ENCODE results near the gene MCRS1. TPM values are rescaled to one million over a fixed set of nuclear protein-coding genes. Genes with fewer than 3 reads are reported as not detected.

The MCRS1 gene
- total and polyA plus RNA-seq, 2 experiments from 2014 or later: 105 to 139 TPM

DNA sequence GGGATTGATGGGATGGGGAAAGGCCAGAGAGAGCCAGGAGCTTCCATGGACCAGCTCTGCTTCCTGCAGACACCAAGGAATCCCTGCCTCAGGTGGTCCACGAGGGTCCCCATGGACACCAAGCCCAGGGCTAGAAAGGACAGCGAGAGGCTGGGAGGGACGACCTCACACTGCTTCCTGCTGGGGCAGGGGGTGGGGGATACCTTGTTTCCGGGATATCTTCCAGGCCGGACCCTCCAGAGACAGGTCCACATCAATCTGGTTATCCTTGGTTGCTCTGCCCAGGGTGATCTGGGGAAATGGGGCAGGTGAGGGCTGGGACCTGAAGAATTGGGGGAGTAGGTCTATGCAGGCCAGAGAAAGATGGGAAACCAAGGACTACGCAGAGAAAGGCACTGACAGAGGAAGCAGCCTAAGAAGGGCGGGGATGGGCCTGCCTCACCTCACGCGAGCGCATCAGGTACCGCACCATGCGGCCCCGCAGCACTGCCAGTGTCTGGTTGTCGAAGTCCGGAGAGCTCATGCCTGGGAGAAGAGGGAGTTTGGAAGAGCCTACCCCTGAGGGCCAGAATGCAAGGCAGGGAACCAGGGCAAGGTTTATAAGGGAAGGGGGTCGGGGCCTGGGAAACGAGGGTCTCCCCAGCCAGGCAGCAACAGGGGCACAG, 8.8 kb downstream of the MCRS1 start:
- Histone ChIP-seq H4K20me1 (replicated peaks; ENCODE audit: insufficient read depth) (no peaks in the 10 kb centered on the region), H2AFZ (no peak overlapping the region), H3K4me1 (ENCODE audit: insufficient read depth) (no peaks in the 10 kb centered on the region), H3K36me3 (ENCODE audit: insufficient read depth) (peaks cover 31% of the 10 kb centered on the region), H3K27me3 (ENCODE audit: insufficient read depth) (no peaks in the 10 kb centered on the region), H3K4me2 (no peak overlapping the region), H3K27ac (ENCODE audit: low read depth) (no peak overlapping the region), H3K4me3 (no peak overlapping the region), H3K79me2 (replicated peaks; ENCODE audit: insufficient read depth) (no peaks in the 10 kb centered on the region), H3K9me2 (ENCODE audit: insufficient read depth) (no peaks in the 10 kb centered on the region), H3F3A (replicated peaks; ENCODE audit: low read depth) (no peaks in the 10 kb centered on the region)
- TF ChIP-seq, protein P1, sequence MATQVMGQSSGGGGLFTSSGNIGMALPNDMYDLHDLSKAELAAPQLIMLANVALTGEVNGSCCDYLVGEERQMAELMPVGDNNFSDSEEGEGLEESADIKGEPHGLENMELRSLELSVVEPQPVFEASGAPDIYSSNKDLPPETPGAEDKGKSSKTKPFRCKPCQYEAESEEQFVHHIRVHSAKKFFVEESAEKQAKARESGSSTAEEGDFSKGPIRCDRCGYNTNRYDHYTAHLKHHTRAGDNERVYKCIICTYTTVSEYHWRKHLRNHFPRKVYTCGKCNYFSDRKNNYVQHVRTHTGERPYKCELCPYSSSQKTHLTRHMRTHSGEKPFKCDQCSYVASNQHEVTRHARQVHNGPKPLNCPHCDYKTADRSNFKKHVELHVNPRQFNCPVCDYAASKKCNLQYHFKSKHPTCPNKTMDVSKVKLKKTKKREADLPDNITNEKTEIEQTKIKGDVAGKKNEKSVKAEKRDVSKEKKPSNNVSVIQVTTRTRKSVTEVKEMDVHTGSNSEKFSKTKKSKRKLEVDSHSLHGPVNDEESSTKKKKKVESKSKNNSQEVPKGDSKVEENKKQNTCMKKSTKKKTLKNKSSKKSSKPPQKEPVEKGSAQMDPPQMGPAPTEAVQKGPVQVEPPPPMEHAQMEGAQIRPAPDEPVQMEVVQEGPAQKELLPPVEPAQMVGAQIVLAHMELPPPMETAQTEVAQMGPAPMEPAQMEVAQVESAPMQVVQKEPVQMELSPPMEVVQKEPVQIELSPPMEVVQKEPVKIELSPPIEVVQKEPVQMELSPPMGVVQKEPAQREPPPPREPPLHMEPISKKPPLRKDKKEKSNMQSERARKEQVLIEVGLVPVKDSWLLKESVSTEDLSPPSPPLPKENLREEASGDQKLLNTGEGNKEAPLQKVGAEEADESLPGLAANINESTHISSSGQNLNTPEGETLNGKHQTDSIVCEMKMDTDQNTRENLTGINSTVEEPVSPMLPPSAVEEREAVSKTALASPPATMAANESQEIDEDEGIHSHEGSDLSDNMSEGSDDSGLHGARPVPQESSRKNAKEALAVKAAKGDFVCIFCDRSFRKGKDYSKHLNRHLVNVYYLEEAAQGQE (IDR thresholded peaks at IDR 0.05; ENCODE audit: unreplicated experiment): no peak
- TF ChIP-seq EZH2 (IDR thresholded peaks at IDR 0.05; ENCODE audit: low read depth, unreplicated experiment) (no peak), CTCF (conservative IDR thresholded peaks at IDR 0.05; ENCODE audit: low read depth in 2 of 2) (no peak), ZNF114 (CRISPR knock-in tag; IDR thresholded peaks at IDR 0.05) (no peak), EZH2phosphoT487 (IDR thresholded peaks at IDR 0.05; ENCODE audit: unreplicated experiment) (no peak), CREB1 (CRISPR knock-in tag; IDR thresholded peaks at IDR 0.05; ENCODE audit: low read depth) (no peak), ETS1 (IDR thresholded peaks at IDR 0.05) (no peak), ZNF331 (CRISPR knock-in tag; IDR thresholded peaks at IDR 0.05; ENCODE audit: low read depth) (no peak)
- TF ChIP-seq, protein P2, sequence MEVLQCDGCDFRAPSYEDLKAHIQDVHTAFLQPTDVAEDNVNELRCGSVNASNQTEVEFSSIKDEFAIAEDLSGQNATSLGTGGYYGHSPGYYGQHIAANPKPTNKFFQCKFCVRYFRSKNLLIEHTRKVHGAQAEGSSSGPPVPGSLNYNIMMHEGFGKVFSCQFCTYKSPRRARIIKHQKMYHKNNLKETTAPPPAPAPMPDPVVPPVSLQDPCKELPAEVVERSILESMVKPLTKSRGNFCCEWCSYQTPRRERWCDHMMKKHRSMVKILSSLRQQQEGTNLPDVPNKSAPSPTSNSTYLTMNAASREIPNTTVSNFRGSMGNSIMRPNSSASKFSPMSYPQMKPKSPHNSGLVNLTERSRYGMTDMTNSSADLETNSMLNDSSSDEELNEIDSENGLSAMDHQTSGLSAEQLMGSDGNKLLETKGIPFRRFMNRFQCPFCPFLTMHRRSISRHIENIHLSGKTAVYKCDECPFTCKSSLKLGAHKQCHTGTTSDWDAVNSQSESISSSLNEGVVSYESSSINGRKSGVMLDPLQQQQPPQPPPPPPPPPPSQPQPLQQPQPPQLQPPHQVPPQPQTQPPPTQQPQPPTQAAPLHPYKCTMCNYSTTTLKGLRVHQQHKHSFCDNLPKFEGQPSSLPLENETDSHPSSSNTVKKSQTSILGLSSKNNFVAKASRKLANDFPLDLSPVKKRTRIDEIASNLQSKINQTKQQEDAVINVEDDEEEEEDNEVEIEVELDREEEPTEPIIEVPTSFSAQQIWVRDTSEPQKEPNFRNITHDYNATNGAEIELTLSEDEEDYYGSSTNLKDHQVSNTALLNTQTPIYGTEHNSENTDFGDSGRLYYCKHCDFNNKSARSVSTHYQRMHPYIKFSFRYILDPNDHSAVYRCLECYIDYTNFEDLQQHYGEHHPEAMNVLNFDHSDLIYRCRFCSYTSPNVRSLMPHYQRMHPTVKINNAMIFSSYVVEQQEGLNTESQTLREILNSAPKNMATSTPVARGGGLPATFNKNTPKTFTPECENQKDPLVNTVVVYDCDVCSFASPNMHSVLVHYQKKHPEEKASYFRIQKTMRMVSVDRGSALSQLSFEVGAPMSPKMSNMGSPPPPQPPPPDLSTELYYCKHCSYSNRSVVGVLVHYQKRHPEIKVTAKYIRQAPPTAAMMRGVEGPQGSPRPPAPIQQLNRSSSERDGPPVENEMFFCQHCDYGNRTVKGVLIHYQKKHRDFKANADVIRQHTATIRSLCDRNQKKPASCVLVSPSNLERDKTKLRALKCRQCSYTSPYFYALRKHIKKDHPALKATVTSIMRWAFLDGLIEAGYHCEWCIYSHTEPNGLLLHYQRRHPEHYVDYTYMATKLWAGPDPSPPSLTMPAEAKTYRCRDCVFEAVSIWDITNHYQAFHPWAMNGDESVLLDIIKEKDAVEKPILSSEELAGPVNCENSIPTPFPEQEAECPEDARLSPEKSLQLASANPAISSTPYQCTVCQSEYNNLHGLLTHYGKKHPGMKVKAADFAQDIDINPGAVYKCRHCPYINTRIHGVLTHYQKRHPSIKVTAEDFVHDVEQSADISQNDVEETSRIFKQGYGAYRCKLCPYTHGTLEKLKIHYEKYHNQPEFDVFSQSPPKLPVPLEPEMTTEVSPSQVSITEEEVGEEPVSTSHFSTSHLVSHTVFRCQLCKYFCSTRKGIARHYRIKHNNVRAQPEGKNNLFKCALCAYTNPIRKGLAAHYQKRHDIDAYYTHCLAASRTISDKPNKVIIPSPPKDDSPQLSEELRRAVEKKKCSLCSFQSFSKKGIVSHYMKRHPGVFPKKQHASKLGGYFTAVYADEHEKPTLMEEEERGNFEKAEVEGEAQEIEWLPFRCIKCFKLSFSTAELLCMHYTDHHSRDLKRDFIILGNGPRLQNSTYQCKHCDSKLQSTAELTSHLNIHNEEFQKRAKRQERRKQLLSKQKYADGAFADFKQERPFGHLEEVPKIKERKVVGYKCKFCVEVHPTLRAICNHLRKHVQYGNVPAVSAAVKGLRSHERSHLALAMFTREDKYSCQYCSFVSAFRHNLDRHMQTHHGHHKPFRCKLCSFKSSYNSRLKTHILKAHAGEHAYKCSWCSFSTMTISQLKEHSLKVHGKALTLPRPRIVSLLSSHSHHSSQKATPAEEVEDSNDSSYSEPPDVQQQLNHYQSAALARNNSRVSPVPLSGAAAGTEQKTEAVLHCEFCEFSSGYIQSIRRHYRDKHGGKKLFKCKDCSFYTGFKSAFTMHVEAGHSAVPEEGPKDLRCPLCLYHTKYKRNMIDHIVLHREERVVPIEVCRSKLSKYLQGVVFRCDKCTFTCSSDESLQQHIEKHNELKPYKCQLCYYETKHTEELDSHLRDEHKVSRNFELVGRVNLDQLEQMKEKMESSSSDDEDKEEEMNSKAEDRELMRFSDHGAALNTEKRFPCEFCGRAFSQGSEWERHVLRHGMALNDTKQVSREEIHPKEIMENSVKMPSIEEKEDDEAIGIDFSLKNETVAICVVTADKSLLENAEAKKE (CRISPR knock-in tag; IDR thresholded peaks at IDR 0.05): no peak
- H3K4me1 Mint-ChIP-seq: no peaks in the 10 kb centered on the region
- no peaks in the 10 kb centered on the region for H3K9me3 Mint-ChIP-seq
- ATAC-seq (no peak), DNase-seq (ENCODE audit: low spot score) (no peak)
- no peak overlapping the region for H3K27ac Mint-ChIP-seq
- no peak overlapping the region for H3K4me3 Mint-ChIP-seq
- peaks cover 57% of the 10 kb centered on the region for H3K36me3 Mint-ChIP-seq (ENCODE audit: low read depth)
- H3K27me3 Mint-ChIP-seq (ENCODE audit: insufficient read depth, low read depth, poor library complexity): peaks cover 10% of the 10 kb centered on the region
